K562 (cell line): ENCODE results near the gene MMRN2. TPM values are rescaled to one million over a fixed set of nuclear protein-coding genes. Genes with fewer than 3 reads are reported as not detected.

Experiments
- ARID3A ChIP-seq: IDR thresholded peaks from 2 replicates; pipeline ENCODE4 v1.6.1; 2012; ENCODE audit warnings: low read depth, low read length, improper control_type of control experiment, borderline replicate concordance
- BCL6 ChIP-seq: fragments of 250-450 bp; sonication (Bioruptor Pico); IDR thresholded peaks from 2 replicates; pipeline ENCODE4 v1.4.0; 2020
- CBFA2T2 ChIP-seq: fragments of 450-650 bp; conservative IDR thresholded peaks from 2 replicates; pipeline ENCODE4 v1.6.1; 2017; ENCODE audit warnings: mild to moderate bottlenecking
- DDX20 ChIP-seq: fragments of 450-650 bp; IDR thresholded peaks from 2 replicates; pipeline ENCODE4 v1.6.1; 2016; ENCODE audit warnings: missing genetic modification characterization, low read depth, mild to moderate bottlenecking, missing compliant biosample characterization, moderate library complexity
- GTF2B ChIP-seq: IDR thresholded peaks from 2 replicates; pipeline ENCODE4 v1.6.1; 2011; ENCODE audit not compliant: insufficient read length; ENCODE audit errors: extremely low read depth
- GTF2E2 ChIP-seq: fragments of 200-800 bp; sonication (Bioruptor generic); IDR thresholded peaks from 2 replicates; pipeline ENCODE4 v1.6.1; 2016; ENCODE audit warnings: missing genetic modification characterization, missing compliant biosample characterization
- HLTF ChIP-seq: fragments of 450-650 bp; IDR thresholded peaks from 2 replicates; pipeline ENCODE4 v1.6.1; 2016
- MCM3 ChIP-seq: fragments of 450-650 bp; IDR thresholded peaks from 2 replicates; pipeline ENCODE4 v1.6.1; 2016
- MECOM ChIP-seq: fragments of 250-450 bp; sonication (Bioruptor Pico); IDR thresholded peaks from 2 replicates; pipeline ENCODE4 v1.8.0; 2022; ENCODE audit warnings: inconsistent platforms
- NCOA1 ChIP-seq: fragments of 450-650 bp; IDR thresholded peaks from 2 replicates; pipeline ENCODE4 v1.6.1; 2016; ENCODE audit warnings: low read depth
- NCOA2 ChIP-seq, 2 experiments: fragments of 450-650 bp; IDR thresholded peaks; 2 replicates each; pipeline ENCODE4 v1.6.1; 2018; ENCODE audit warnings: mild to moderate bottlenecking in 2 of 2, moderate library complexity in 1 of 2; ENCODE audit not compliant: partially characterized antibody in 2 of 2
- NELFE ChIP-seq: IDR thresholded peaks from 2 replicates; pipeline ENCODE4 v1.6.1; 2011; ENCODE audit warnings: mild to moderate bottlenecking; ENCODE audit not compliant: insufficient read depth, insufficient read length
- PATZ1 ChIP-seq: fragments of 250-450 bp; sonication (Bioruptor Pico); IDR thresholded peaks from 2 replicates; pipeline ENCODE4 v1.5.0; 2020; ENCODE audit warnings: mild to moderate bottlenecking, borderline replicate concordance
- PCBP1 ChIP-seq: fragments of 200-400 bp; formaldehyde crosslinking; IDR thresholded peaks from 2 replicates; pipeline ENCODE4 v1.6.1; 2018; ENCODE audit warnings: mild to moderate bottlenecking, low read depth, low read length; ENCODE audit not compliant: poor library complexity, severe bottlenecking
- PHTF2 ChIP-seq: fragments of 250-450 bp; sonication (Bioruptor Pico); IDR thresholded peaks from 2 replicates; pipeline ENCODE4 v1.5.0; 2021; ENCODE audit warnings: mild to moderate bottlenecking
- RB1 ChIP-seq: fragments of 450-650 bp; IDR thresholded peaks from 2 replicates; pipeline ENCODE4 v1.6.1; 2017; ENCODE audit warnings: low read depth, mild to moderate bottlenecking
- RNF2 ChIP-seq: sonication (generic); IDR thresholded peaks from 2 replicates; pipeline ENCODE4 v1.6.1; 2016
- SOX6 ChIP-seq: fragments of 450-650 bp; IDR thresholded peaks from 2 replicates; pipeline ENCODE4 v1.6.1; 2014; ENCODE audit warnings: mild to moderate bottlenecking
- XRCC3 ChIP-seq: fragments of 450-650 bp; IDR thresholded peaks from 2 replicates; pipeline ENCODE4 v1.6.1; 2017; ENCODE audit warnings: mild to moderate bottlenecking, moderate library complexity
- ZFP30 ChIP-seq: fragments of 250-450 bp; sonication (Bioruptor Pico); IDR thresholded peaks from 2 replicates; pipeline ENCODE4 v1.8.0; 2022; ENCODE audit warnings: moderate library complexity, mild to moderate bottlenecking, inconsistent platforms, borderline replicate concordance
- ZNF174 ChIP-seq: fragments of 250-450 bp; sonication (Bioruptor Pico); IDR thresholded peaks from 2 replicates; pipeline ENCODE4 v1.4.0; 2020; ENCODE audit warnings: mild to moderate bottlenecking
- ZNF512 ChIP-seq: IDR thresholded peaks from 2 replicates; pipeline ENCODE4 v1.6.1; 2016; ENCODE audit warnings: missing genetic modification characterization, missing compliant biosample characterization
- ZNF586 ChIP-seq: fragments of 450-650 bp; formaldehyde crosslinking; conservative IDR thresholded peaks from 2 replicates; pipeline ENCODE4 v1.4.0; 2020; ENCODE audit warnings: mild to moderate bottlenecking, moderate library complexity
- ZNF76 ChIP-seq: fragments of 250-450 bp; sonication (Bioruptor Pico); IDR thresholded peaks from 2 replicates; pipeline ENCODE4 v1.4.0; 2020; ENCODE audit warnings: mild to moderate bottlenecking, moderate library complexity, borderline replicate concordance
- ZSCAN32 ChIP-seq: fragments of 450-650 bp; formaldehyde crosslinking; IDR thresholded peaks from 2 replicates; pipeline ENCODE4 v1.4.0; 2020; ENCODE audit warnings: mild to moderate bottlenecking, moderate library complexity
- polyA plus RNA-seq, 8 experiments: library from polyadenylated mRNA; depleted of rRNA in 4 of 8; stranded (reverse) in 5 of 8; unstranded in 3 of 8; fragments of >200 nt; fragmentation: Nextera tagmentation in 2 of 8; fragmentation: Illumina TruSeq in 1 of 8; extraction: Ambion mirVana in 2 of 8; extraction: Trizol in 1 of 8; gene quantifications; 2 replicates each; pipeline versions ENCODE4 v1.2.1 to v1.2.3, GENCODE V29; 2011 to 2014; ENCODE audit warnings: inconsistent platforms in 1 of 8, missing spikeins in 1 of 8
- total RNA-seq, 7 experiments: library from RNA; depleted of rRNA in 6 of 7; stranded (reverse); fragments of >200 nt in 6 of 7; fragmentation: Illumina TruSeq in 2 of 7; extraction: Trizol in 2 of 7; gene quantifications; 2 replicates each; pipeline versions ENCODE4 v1.2.1 to v1.2.3, GENCODE V29; 2011 to 2021; ENCODE audit warnings: low replicate concordance in 1 of 7

MMRN2 gene
- total and polyA plus RNA-seq, 9 of the 15 experiments (the other 6 are each of a cell fraction or from before 2014, with no cell fraction given) = 0.07 to 2.0 (median 1.2) TPM

- peak; percentile 65; the same call in 1 of the 2 replicates for TF ChIP-seq NCOA1
- no peak; the same call in 1 of the 2 replicates for TF ChIP-seq CBFA2T2
- no peak for TF ChIP-seq NELFE
- TF ChIP-seq PATZ1 (CRISPR knock-in tag) = no peak
- no peak for TF ChIP-seq ZNF586 (CRISPR knock-in tag)
- no peak for TF ChIP-seq ZNF512 (tag)
- no peak for TF ChIP-seq ARID3A
- peak; percentile 87 for TF ChIP-seq RNF2
- peak; percentile 32; the same call in 1 of the 2 replicates for TF ChIP-seq SOX6
- no peak for TF ChIP-seq GTF2E2 (tag)
- no peak for TF ChIP-seq GTF2B
- TF ChIP-seq DDX20 (tag) = no peak
- no peak for TF ChIP-seq HLTF
- TF ChIP-seq NCOA2 (IDR thresholded peaks at IDR 0.05; ENCODE audit: partially characterized antibody in 2 of 2) = peak in 1 of 2 experiments; percentile 42
- no peak for TF ChIP-seq PHTF2
- TF ChIP-seq XRCC3 = no peak
- no peak for TF ChIP-seq ZNF76
- no peak for TF ChIP-seq MCM3
- TF ChIP-seq ZNF174 (CRISPR knock-in tag) = no peak
- TF ChIP-seq ZSCAN32 (CRISPR knock-in tag) = no peak
- TF ChIP-seq MECOM (CRISPR knock-in tag) = no peak
- no peak for TF ChIP-seq ZFP30
- TF ChIP-seq PCBP1 = no peak
- no peak for TF ChIP-seq BCL6 (CRISPR knock-in tag)
- no peak for TF ChIP-seq RB1
These were observed 68.6 kb downstream of the MMRN2 start (continued) for GRCh38 chr10:86888585-86889381.
